Measurements from ENCODE around the gene SYN1. TPM values are rescaled to one million over a fixed set of nuclear protein-coding genes. Genes with fewer than 3 reads are reported as not detected.
A peak's percentile ranks its signal among the peaks of the same experiment; 100 is the strongest.

SYN1 gene
- total and polyA plus RNA-seq, 12 donors: 7.0 to 16.3 (median 12.9) TPM

- Histone ChIP-seq H3K4me3 (no peak overlapping the region), H3K36me3 (peaks cover 0 to 11% (median 0%) of the 10 kb centered on the region in 9 donors), H3K27me3 (peaks cover 0 to 22% (median 0%) of the 10 kb centered on the region in 7 donors), H3K4me1 (peaks cover 0 to 27% (median 5%) of the 10 kb centered on the region in 9 donors), H3K9me3 (no peaks in the 10 kb centered on the region), H3K27ac (no peak overlapping the region)
- 95 to 97% methylated on average over 20 of the region's 20 CpGs for WGBS, 2 donors
- no peak for TF ChIP-seq CTCF (IDR thresholded peaks at IDR 0.05)
- DNase-seq (no peak), ATAC-seq (no peak)
- intact Hi-C loops (cut with DNase I): loop anchor here in 1 of 10 donors (10.0 kb wide), 1 partner anchor 69 kb away; no protein-coding TSS in a partner anchor
These were observed 43.4 kb downstream of the SYN1 start for GRCh38 chrX:47576021-47576898.

- peak overlapping the region; percentile 52 to 87 (median 80) for H3K27ac ChIP-seq
- H3K36me3 ChIP-seq: peaks cover 0 to 24% (median 0%) of the 10 kb centered on the region in 9 donors
- 43 to 54% methylated on average over 20 to 26 of the region's 27 CpGs for WGBS, 2 donors
- peak in 5 of 8 donors; percentile 7 to 44 (median 26) for ATAC-seq
- TF ChIP-seq CTCF (IDR thresholded peaks at IDR 0.05): no peak
- H3K4me3 ChIP-seq: peak overlapping the region in 9 of 10 donors; percentile 35 to 52 (median 47)
- intact Hi-C loops (cut with DNase I): loop anchor here in 1 of 10 donors (10.0 kb wide), 1 partner anchor 70 kb away; no protein-coding TSS in a partner anchor
- peaks cover 0 to 22% (median 0%) of the 10 kb centered on the region in 7 donors for H3K27me3 ChIP-seq
- peaks cover 0 to 25% (median 5%) of the 10 kb centered on the region in 9 donors for H3K4me1 ChIP-seq
- no peaks in the 10 kb centered on the region for H3K9me3 ChIP-seq
- DNase-seq: no peak
These were observed 44.9 kb downstream of the SYN1 start for GRCh38 chrX:47574547-47575301.

- intact Hi-C loops (cut with DNase I): loop anchor here in 1 of 10 donors (10.0 kb wide), 1 partner anchor 71 kb away; no protein-coding TSS in a partner anchor
- DNase-seq: no peak
- 4 to 13% methylated on average over 9 to 32 of the region's 41 CpGs for WGBS, 2 donors
- peak overlapping the region in 9 of 10 donors; percentile 35 to 52 (median 47) for H3K4me3 ChIP-seq
- no peaks in the 10 kb centered on the region for H3K9me3 ChIP-seq
- peak; percentile 6 to 51 (median 28) for ATAC-seq
- TF ChIP-seq CTCF (IDR thresholded peaks at IDR 0.05): no peak
- H3K27me3 ChIP-seq: peaks cover 0 to 22% (median 0%) of the 10 kb centered on the region in 7 donors
- H3K27ac ChIP-seq: peak overlapping the region; percentile 52 to 87 (median 80)
- H3K36me3 ChIP-seq: peaks cover 0 to 30% (median 0%) of the 10 kb centered on the region in 9 donors
- H3K4me1 ChIP-seq: peaks cover 0 to 24% (median 5%) of the 10 kb centered on the region in 9 donors
These were observed 45.5 kb downstream of the SYN1 start for GRCh38 chrX:47574076-47574546.
